Measurements from ENCODE around the gene WNT6. TPM values are rescaled to one million over a fixed set of nuclear protein-coding genes. Genes with fewer than 3 reads are reported as not detected.

WNT6 gene
- total and polyA plus RNA-seq, 4 experiments from 2014 or later, result 0.26 TPM; not detected in 3

- peak overlapping the region; percentile 22 to 90 (median 81) for H3K27ac Mint-ChIP-seq
- Histone ChIP-seq H3K27ac (ENCODE audit: low read depth, low read length) (no peak overlapping the region), H3K36me3 (ENCODE audit: insufficient read depth, low read length) (no peaks in the 10 kb centered on the region), H3K4me1 (ENCODE audit: insufficient read depth, low read length) (peaks cover 49% of the 10 kb centered on the region), H3K9me3 (ENCODE audit: control insufficient read depth in 1 of 2, low read length in 2 of 2) (no peaks in the 10 kb centered on the region), H3K27me3 (ENCODE audit: insufficient read depth, low read length) (no peaks in the 10 kb centered on the region), H3K4me3 (ENCODE audit: low read length in 2 of 2) (no peak overlapping the region)
- no peak for DNase-seq
- no peaks in the 10 kb centered on the region for H3K27me3 Mint-ChIP-seq
- CTCF ChIA-PET (ENCODE audit: partially characterized antibody), result interaction anchor here (1.6 to 16.6 kb wide), 3 partner anchors 9 to 39 kb away, joined by 3 to 1167 read pairs (median 87); no protein-coding TSS in a partner anchor
- H3K4me1 Mint-ChIP-seq, result peaks cover 36 to 71% (median 48%) of the 10 kb centered on the region in 4 donors
- H3K9me3 Mint-ChIP-seq, result no peaks in the 10 kb centered on the region
- H3K36me3 Mint-ChIP-seq, result peaks cover 0 to 8% of the 10 kb centered on the region in 2 donors
- H3K4me3 Mint-ChIP-seq, result peak overlapping the region in 3 of 8 donors; percentile 9 to 59 (median 46)
- POLR2A ChIA-PET (ENCODE audit: partially characterized antibody), result interaction anchor here (16.5 kb wide), 1 partner anchor 9 kb away, joined by 667 read pairs; no protein-coding TSS in a partner anchor
- intact Hi-C loops (cut with micrococcal nuclease), result no loop called here
Observed at GRCh38 chr2:218885981-218886947, 26.7 kb downstream of the WNT6 start.

GRCh38 chr2:218887079-218887478, 27.5 kb downstream of the WNT6 start:
- intact Hi-C loops (cut with micrococcal nuclease), result no loop called here
- Mint-ChIP-seq H3K9me3 (no peaks in the 10 kb centered on the region), H3K4me3 (peak overlapping the region in 1 of 8 donors; percentile 12), H3K27ac (peak overlapping the region in 6 of 7 donors; percentile 20 to 81 (median 52)), H3K27me3 (no peaks in the 10 kb centered on the region), H3K4me1 (peaks cover 33 to 71% (median 47%) of the 10 kb centered on the region in 4 donors), H3K36me3 (peaks cover 0 to 8% of the 10 kb centered on the region in 2 donors)
- DNase-seq, result no peak
- Histone ChIP-seq H3K9me3 (ENCODE audit: control insufficient read depth in 1 of 2, low read length in 2 of 2) (no peaks in the 10 kb centered on the region), H3K36me3 (ENCODE audit: insufficient read depth, low read length) (no peaks in the 10 kb centered on the region), H3K4me1 (ENCODE audit: insufficient read depth, low read length) (peaks cover 48% of the 10 kb centered on the region), H3K27me3 (ENCODE audit: insufficient read depth, low read length) (no peaks in the 10 kb centered on the region), H3K4me3 (ENCODE audit: low read length in 2 of 2) (no peak overlapping the region), H3K27ac (ENCODE audit: low read depth, low read length) (no peak overlapping the region)
- POLR2A ChIA-PET (ENCODE audit: partially characterized antibody), result interaction anchor here (1.0 to 16.5 kb wide), 3 partner anchors 7 to 10 kb away, joined by 4 to 667 read pairs (median 8); partner anchors contain the start of gene WNT10A
- CTCF ChIA-PET (ENCODE audit: partially characterized antibody), result interaction anchor here (0.9 to 16.6 kb wide), 3 partner anchors 10 to 93 kb away, joined by 4 to 1167 read pairs (median 87); no protein-coding TSS in a partner anchor

GRCh38 chr2:218888341-218888740, 28.7 kb downstream of the WNT6 start:
- Histone ChIP-seq H3K4me1 (ENCODE audit: insufficient read depth, low read length) (peaks cover 47% of the 10 kb centered on the region), H3K36me3 (ENCODE audit: insufficient read depth, low read length) (no peaks in the 10 kb centered on the region), H3K9me3 (ENCODE audit: control insufficient read depth in 1 of 2, low read length in 2 of 2) (no peaks in the 10 kb centered on the region), H3K27me3 (ENCODE audit: insufficient read depth, low read length) (no peaks in the 10 kb centered on the region), H3K4me3 (ENCODE audit: low read length in 2 of 2) (no peak overlapping the region), H3K27ac (ENCODE audit: low read depth, low read length) (no peak overlapping the region)
- Mint-ChIP-seq H3K27me3 (no peaks in the 10 kb centered on the region), H3K4me1 (peaks cover 29 to 71% (median 43%) of the 10 kb centered on the region in 4 donors), H3K27ac (peak overlapping the region in 1 of 7 donors; percentile 65), H3K9me3 (no peaks in the 10 kb centered on the region), H3K4me3 (no peak overlapping the region), H3K36me3 (peaks cover 0 to 10% of the 10 kb centered on the region in 2 donors)
- intact Hi-C loops (cut with micrococcal nuclease), result no loop called here
- ChIA-PET POLR2A (ENCODE audit: partially characterized antibody) (interaction anchor here (2.8 to 16.5 kb wide), 2 partner anchors 7 to 8 kb away, joined by 8 to 667 read pairs; partner anchors contain the start of gene WNT10A), CTCF (ENCODE audit: partially characterized antibody) (interaction anchor here (5.4 to 16.6 kb wide), 2 partner anchors 10 to 11 kb away, joined by 87 to 1167 read pairs; no protein-coding TSS in a partner anchor)
- DNase-seq, result no peak

GRCh38 chr2:218889937-218890336, 30.3 kb downstream of the WNT6 start:
- Histone ChIP-seq H3K4me3 (ENCODE audit: low read length in 2 of 2) (no peak overlapping the region), H3K27ac (ENCODE audit: low read depth, low read length) (no peak overlapping the region), H3K27me3 (ENCODE audit: insufficient read depth, low read length) (no peaks in the 10 kb centered on the region), H3K4me1 (ENCODE audit: insufficient read depth, low read length) (peaks cover 50% of the 10 kb centered on the region), H3K36me3 (ENCODE audit: insufficient read depth, low read length) (no peaks in the 10 kb centered on the region), H3K9me3 (ENCODE audit: control insufficient read depth in 1 of 2, low read length in 2 of 2) (no peaks in the 10 kb centered on the region)
- Mint-ChIP-seq H3K4me1 (peaks cover 39 to 78% (median 49%) of the 10 kb centered on the region in 4 donors), H3K36me3 (peaks cover 0 to 10% of the 10 kb centered on the region in 2 donors), H3K9me3 (no peaks in the 10 kb centered on the region), H3K4me3 (no peak overlapping the region), H3K27me3 (no peaks in the 10 kb centered on the region), H3K27ac (peak overlapping the region in 1 of 7 donors; percentile 65)
- intact Hi-C loops (cut with micrococcal nuclease), result loop anchor here (5.0 to 10.0 kb wide), 3 partner anchors 325 to 603 kb away; partner anchors contain the start of genes CNOT9, DNAJB2 and USP37
- DNase-seq, result no peak
- CTCF ChIA-PET (ENCODE audit: partially characterized antibody), result interaction anchor here (5.4 to 15.8 kb wide), 2 partner anchors 9 to 13 kb away, joined by 87 to 1167 read pairs; partner anchors contain the start of gene WNT10A
- POLR2A ChIA-PET (ENCODE audit: partially characterized antibody), result interaction anchor here (2.8 to 10.0 kb wide), 2 partner anchors 9 to 10 kb away, joined by 8 to 667 read pairs; partner anchors contain the start of gene WNT10A

- H3K9me3 ChIP-seq (ENCODE audit: control insufficient read depth in 1 of 2, low read length in 2 of 2), result no peaks in the 10 kb centered on the region
- H3K27ac Mint-ChIP-seq, result peak overlapping the region in 5 of 7 donors; percentile 94 to 98 (median 97)
- H3K4me3 ChIP-seq (ENCODE audit: low read length in 2 of 2), result no peak overlapping the region
- no peaks in the 10 kb centered on the region for H3K36me3 ChIP-seq (ENCODE audit: insufficient read depth, low read length)
- H3K4me1 Mint-ChIP-seq, result peaks cover 40 to 78% (median 49%) of the 10 kb centered on the region in 4 donors
- peaks cover 50% of the 10 kb centered on the region for H3K4me1 ChIP-seq (ENCODE audit: insufficient read depth, low read length)
- H3K27me3 ChIP-seq (ENCODE audit: insufficient read depth, low read length), result no peaks in the 10 kb centered on the region
- H3K27me3 Mint-ChIP-seq, result no peaks in the 10 kb centered on the region
- peaks cover 0 to 10% of the 10 kb centered on the region in 2 donors for H3K36me3 Mint-ChIP-seq
- no peaks in the 10 kb centered on the region for H3K9me3 Mint-ChIP-seq
- DNase-seq, result no peak
- POLR2A ChIA-PET (ENCODE audit: partially characterized antibody), result interaction anchor here (10.0 kb wide), 1 partner anchor 9 kb away, joined by 667 read pairs; the partner anchor contains the start of gene WNT10A
- no peak overlapping the region for H3K4me3 Mint-ChIP-seq
- intact Hi-C loops (cut with micrococcal nuclease), result loop anchor here (5.0 to 10.0 kb wide), 3 partner anchors 326 to 603 kb away; partner anchors contain the start of genes CNOT9, DNAJB2 and USP37
- CTCF ChIA-PET (ENCODE audit: partially characterized antibody), result interaction anchor here (15.8 kb wide), 1 partner anchor 9 kb away, joined by 1167 read pairs; the partner anchor contains the start of gene WNT10A
- H3K27ac ChIP-seq (ENCODE audit: low read depth, low read length), result no peak overlapping the region
Observed at GRCh38 chr2:218890369-218890768, 30.8 kb downstream of the WNT6 start.

GRCh38 chr2:218891275-218892135, 31.9 kb downstream of the WNT6 start:
- H3K4me1 ChIP-seq (ENCODE audit: insufficient read depth, low read length), result peaks cover 54% of the 10 kb centered on the region
- intact Hi-C loops (cut with micrococcal nuclease), result loop anchor here (1.0 to 10.0 kb wide), 4 partner anchors 11 to 604 kb away; partner anchors contain the start of genes CNOT9, DNAJB2, USP37 and WNT10A
- H3K4me3 ChIP-seq (ENCODE audit: low read length in 2 of 2), result no peak overlapping the region
- peak overlapping the region; percentile 93 for H3K27ac ChIP-seq (ENCODE audit: low read depth, low read length)
- POLR2A ChIA-PET (ENCODE audit: partially characterized antibody), result interaction anchor here (1.9 to 10.0 kb wide), 3 partner anchors 10 to 496 kb away, joined by 7 to 667 read pairs (median 10); partner anchors contain the start of genes DNPEP and WNT10A
- no peak for DNase-seq
- Mint-ChIP-seq H3K27me3 (no peaks in the 10 kb centered on the region), H3K36me3 (peaks cover 0 to 11% of the 10 kb centered on the region in 2 donors), H3K4me1 (peaks cover 45 to 80% (median 53%) of the 10 kb centered on the region in 4 donors), H3K4me3 (peak overlapping the region in 5 of 8 donors; percentile 44 to 78 (median 62)), H3K27ac (peak overlapping the region; percentile 94 to 98 (median 97)), H3K9me3 (no peaks in the 10 kb centered on the region)
- CTCF ChIA-PET (ENCODE audit: partially characterized antibody), result interaction anchor here (0.6 to 15.8 kb wide), 4 partner anchors 10 to 320 kb away, joined by 3 to 1167 read pairs (median 5); partner anchors contain the start of gene WNT10A
- no peaks in the 10 kb centered on the region for H3K9me3 ChIP-seq (ENCODE audit: control insufficient read depth in 1 of 2, low read length in 2 of 2)
- no peaks in the 10 kb centered on the region for H3K36me3 ChIP-seq (ENCODE audit: insufficient read depth, low read length)
- no peaks in the 10 kb centered on the region for H3K27me3 ChIP-seq (ENCODE audit: insufficient read depth, low read length)

Measured in CD4-positive, alpha-beta memory T cell (primary cell).